Central memory CD4-positive, alpha-beta T cell (primary cell): Measurements from ENCODE around the gene STAT6.

Experiments
- DNase-seq: peaks from one replicate; pipeline ENCODE4 v3.0.0; 2022

Gene STAT6

GRCh38 chr12:57145460-57146059 is 34.4 kb upstream of the STAT6 start:
- no peak for DNase-seq

- DNase-seq, result no peak
Observed at GRCh38 chr12:57143454-57143853, 32.3 kb upstream of the STAT6 start.

DNA sequence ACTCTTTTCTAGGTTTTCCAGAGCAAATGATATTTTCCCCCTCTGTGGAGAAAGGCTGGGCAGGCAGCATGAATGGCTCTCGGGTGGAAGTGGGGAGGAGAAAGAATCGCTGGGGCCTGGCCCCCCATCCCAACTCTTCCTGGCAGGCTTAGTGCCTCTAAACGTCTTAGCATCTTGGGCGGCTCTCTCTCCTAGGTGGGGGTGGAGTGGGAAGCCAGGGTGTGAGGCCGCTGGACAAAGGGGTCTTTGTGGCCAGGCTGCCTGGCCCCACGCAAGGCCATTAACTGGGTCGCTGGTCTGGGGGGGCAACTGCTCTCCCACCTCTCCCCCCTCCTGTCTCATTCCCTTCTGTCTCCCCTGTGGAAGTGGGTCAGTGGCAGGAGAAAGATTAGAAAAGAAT is 31.6 kb upstream of the STAT6 start:
- DNase-seq, result no peak

DNA sequence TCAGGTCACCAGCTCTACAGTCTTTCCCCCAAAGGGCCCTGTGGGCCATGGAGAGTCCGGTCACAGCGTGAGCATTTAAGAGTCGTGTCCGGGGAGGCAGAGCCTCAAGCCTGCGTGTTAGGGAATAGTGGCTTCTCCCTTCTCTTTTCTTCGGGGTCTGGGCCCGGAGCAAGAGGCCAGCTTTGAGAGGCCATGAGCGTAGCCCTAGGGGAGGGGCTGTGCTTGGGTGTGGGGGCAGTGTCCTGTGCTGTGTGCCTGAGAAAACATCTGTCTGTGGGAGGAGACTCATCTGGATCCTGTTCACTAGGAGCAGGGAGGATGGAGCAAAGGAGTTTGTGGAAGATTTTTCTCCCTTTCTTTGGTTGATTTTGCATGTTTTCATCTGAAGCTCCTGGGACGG is 31.0 kb upstream of the STAT6 start:
- DNase-seq, result no peak

GRCh38 chr12:57141249-57141648 is 30.1 kb upstream of the STAT6 start:
- no peak for DNase-seq

DNA sequence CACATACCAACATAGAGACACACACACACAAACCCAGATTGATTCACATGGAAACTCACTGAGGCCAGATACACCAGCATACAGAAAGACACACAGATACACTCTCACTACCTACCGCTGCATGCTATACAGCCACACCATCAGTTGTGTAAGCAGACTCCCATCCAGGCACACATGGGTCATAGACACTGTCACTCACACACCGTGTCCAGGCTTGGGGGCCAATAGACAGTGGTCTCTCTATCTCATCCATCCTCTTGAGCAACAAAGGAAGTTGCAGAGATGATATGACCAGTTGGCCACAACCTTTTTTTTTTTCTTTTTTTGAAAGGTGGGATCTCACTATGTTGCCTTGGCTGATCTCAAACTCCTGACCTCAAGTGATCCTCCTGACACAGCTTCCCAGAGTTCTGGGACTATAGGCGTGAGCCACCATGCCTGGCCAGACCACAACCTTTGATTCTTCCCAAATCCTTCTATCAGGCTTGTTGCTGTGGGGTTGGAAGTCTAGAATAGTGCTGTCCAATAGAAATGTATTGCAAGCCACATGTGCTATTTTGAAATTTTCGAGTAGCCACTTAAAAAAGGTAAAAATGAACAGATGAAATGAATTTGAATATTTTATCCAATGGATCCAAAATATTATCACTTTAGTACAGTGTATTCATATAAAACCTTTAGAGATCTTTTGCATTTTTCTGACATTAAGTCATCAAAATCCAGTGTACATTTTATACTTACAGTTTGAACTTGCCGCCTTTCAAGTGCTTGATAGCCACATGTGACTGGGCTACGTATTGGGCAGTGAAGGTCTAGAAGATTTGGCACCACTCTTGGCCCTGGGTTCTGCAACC is 28.9 kb upstream of the STAT6 start:
- no peak for DNase-seq

GRCh38 chr12:57138526-57139272 is 27.5 kb upstream of the STAT6 start:
- no peak for DNase-seq

GRCh38 chr12:57135527-57136326 is 24.6 kb upstream of the STAT6 start:
- DNase-seq, result no peak

- DNase-seq, result no peak
Observed at GRCh38 chr12:57134949-57135348, 23.8 kb upstream of the STAT6 start.

DNA sequence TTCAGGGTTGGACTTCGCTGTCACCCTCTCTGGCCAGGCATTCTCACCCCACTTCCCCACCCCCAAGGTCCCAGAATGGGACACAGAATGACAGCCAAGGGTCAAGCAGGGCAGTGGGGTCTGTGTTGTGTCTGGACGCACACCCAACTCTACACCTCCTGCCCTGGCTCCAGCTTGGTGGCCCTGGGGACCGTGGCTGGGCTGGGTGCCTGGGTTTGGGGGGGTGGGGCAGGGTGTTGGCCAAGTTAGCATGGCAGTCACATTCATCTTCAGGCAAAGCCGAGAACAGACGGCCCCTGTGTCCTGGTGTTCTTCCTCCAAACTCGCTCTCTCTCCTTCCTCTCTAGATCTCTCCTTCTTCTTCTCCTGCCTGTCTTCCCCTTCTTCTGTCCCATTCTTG is 22.8 kb upstream of the STAT6 start:
- DNase-seq, result no peak

DNA sequence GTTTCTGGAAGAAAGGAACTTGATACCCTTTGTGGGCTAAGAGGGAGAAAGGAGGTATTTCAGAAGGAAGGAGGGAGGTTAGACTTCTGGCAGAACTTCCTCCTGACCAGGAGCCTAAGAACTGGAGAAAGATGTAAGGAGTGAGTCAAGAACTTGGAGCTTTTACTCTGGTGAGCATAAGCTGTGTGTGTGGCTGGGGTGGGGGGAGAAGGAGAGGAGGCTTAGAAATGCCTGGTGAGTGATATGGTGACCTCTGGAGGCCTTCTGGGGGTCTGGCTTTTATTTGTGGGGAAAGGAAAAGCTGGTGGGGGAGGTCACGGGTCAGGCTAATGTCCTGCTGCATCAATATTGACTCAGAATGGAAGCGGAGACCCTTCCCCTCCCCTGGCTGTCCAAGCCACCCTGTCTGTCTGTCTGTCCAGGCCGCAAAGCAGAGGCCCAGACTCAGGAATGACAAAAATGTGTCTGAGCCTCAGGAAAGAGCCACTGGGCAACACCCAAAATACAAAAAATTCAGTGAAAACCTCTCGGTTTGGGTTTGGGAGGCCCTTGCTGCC is 21.9 kb upstream of the STAT6 start:
- no peak for DNase-seq

DNA sequence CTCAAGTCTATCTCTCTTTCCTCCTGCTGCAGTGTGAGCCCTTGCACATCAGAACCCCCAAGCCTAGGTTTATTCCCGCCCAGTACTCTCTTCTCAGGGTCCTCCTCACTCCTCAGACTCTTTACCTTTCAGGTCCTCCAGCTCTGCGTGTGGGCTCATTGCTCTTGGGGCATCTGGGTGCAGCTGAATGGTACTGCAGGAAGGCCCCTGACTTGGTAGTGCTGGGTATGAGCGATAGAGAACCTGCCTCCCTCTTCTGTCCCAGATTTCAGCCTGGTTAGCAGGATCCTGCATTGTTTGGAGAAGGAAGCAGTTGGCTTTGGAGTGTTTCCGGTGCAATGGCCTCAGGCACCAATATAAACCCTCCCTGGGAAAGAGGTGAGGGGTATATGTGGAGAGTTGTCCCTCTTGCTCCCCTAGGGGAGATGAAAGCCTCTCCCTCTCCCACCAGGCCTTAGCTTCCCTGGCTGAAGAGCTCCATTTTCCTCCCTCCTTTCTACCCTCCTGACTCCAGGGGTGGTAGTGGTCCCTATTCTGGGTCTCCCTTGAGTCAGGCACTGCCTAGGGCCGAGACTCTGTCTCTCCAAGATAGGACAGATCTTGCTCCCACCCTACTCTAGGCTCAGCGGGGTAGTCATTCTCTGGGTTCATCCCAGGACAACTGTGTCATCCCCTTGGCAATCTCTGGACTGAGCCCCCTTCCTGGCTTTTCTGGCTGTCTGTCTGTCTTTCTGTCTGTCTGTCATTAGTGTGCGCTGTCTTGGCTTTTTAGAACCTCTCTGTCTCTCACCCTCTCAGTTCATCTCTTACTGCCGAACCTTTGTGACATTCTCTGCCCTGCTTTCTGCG is 21.0 kb upstream of the STAT6 start:
- DNase-seq, result no peak

GRCh38 chr12:57130941-57131340 is 19.8 kb upstream of the STAT6 start:
- DNase-seq, result no peak

GRCh38 chr12:57129889-57130288 is 18.7 kb upstream of the STAT6 start:
- DNase-seq, result no peak

DNA sequence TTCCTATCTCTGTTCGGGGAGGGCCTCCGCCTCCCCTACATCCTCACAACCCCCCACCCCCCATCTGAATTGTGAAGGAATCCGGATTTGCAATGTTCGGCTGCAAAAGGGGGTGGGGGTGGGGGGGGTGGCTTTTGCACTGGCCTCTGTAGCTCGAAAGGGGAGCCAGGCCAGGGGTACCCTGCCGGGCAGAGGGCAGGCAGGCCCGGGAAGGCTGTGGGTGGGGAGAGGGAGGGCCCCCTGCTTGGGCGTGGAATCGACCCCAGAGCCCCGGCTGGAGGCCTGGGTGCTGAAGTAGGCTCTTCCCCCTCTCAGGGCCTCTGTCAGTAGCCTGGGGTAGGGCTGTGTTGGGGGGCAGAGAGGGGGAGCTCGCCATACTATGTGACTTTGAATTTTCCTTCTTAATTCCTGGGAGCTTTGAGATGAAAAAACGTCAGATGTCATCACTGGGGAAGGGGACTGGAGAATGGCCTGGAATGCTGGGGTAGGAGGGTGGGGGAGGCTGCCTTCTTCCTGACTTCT is 18.2 kb upstream of the STAT6 start:
- no peak for DNase-seq

DNA sequence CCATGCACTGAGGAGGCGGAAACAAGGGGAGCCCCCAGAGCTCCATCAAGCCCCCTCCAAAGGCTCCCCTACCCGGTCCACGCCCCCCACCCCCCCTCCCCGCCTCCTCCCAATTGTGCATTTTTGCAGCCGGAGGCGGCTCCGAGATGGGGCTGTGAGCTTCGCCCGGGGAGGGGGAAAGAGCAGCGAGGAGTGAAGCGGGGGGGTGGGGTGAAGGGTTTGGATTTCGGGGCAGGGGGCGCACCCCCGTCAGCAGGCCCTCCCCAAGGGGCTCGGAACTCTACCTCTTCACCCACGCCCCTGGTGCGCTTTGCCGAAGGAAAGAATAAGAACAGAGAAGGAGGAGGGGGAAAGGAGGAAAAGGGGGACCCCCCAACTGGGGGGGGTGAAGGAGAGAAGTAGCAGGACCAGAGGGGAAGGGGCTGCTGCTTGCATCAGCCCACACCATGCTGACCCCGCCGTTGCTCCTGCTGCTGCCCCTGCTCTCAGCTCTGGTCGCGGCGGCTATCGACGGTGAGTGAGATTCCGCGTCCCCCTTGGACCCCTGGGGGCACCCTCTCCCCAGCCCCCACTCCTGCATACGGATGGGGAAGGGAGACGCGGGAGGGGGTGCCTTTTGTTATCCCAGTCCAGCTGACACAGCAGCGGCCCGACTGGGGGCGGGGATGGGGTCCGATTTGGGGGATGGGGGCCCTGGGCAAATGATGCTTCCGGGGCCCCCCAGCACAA is 17.5 kb upstream of the STAT6 start:
- DNase-seq, result no peak

- peak; percentile 69 for DNase-seq
Observed at GRCh38 chr12:57127726-57128518, 16.8 kb upstream of the STAT6 start, which contains the start of gene LRP1. TSS of gene LRP1 (plus strand) at chr12:57128483. CDS start at chr12:57128965, 482 bp downstream.

- peak; percentile 32 for DNase-seq
Observed at GRCh38 chr12:57127101-57127725, 16.1 kb upstream of the STAT6 start.

DNA sequence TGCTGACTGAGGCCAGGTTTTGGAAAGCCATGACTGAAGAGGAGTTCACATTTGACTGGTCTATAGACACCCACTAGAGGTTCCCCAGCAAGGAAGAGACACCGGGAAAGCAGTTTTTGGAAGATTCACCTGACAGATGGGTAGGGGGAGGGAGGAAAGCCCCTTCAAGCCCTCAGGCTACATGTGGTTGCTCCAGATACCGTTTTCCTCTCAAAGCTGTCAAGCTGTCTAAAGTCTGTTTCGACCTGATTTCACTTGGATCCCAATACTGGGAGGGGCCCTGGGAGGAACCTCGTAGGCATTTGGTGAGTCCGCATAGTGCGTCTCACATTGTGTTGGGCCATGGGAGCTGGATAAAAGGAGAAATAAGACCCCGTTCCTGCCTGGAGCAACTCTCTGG is 15.4 kb upstream of the STAT6 start:
- DNase-seq, result no peak
